GM12878 (cell line): ENCODE results near the gene SUGCT. TPM values are rescaled to one million over a fixed set of nuclear protein-coding genes. Genes with fewer than 3 reads are reported as not detected.

Source experiments
- ATAC-seq: fragments of 200-7000 bp; cut with Tn5 transposase; 3 replicates; pipeline ENCODE4 v1.9.1; 2020; ENCODE audit warnings: mild to moderate bottlenecking, moderate library complexity
- BruUV-seq: library from RNA; stranded (reverse); fragments of 400-500 nt; replicated peaks from 2 replicates; lab custom pipeline; 2021; lab: Mats Ljungman, UMichigan
- CTCF ChIA-PET: fragments of 300-600 bp; sonication (Branson Sonifier 250); formaldehyde crosslinking; extraction: SDS; loops from one replicate; lab custom pipeline; 2021; ENCODE audit warnings: inconsistent platforms; lab: Yijun Ruan, JAX
- POLR2A ChIA-PET: fragments of 350-600 bp; formaldehyde crosslinking; extraction: SDS; loops from one replicate; lab custom pipeline; 2021; ENCODE audit warnings: inconsistent platforms; lab: Charles Lee
- RAD21 ChIA-PET: fragments of 300-600 bp; sonication (Branson Sonifier 250); formaldehyde crosslinking; loops from one replicate; lab custom pipeline; 2023; ENCODE audit warnings: antibody characterized with exemption; ENCODE audit not compliant: unreplicated experiment; lab: Charles Lee
- SMC1A ChIA-PET: fragments of 300-600 bp; sonication (Branson Sonifier 250); formaldehyde crosslinking; loops from one replicate; lab custom pipeline; 2023; ENCODE audit not compliant: unreplicated experiment, uncharacterized antibody; lab: Charles Lee
- DNase-seq: peaks from one replicate; pipeline ENCODE4 v3.0.0-alpha.2; 2011; ENCODE audit warnings: low read depth, low spot score
- FAIRE-seq: peaks from 3 replicates; lab custom pipeline; 2011; peaks lifted over from hg19 to GRCh38; lab: Jason Lieb, UNC
- H2AFZ ChIP-seq: 2 replicates; pipeline ENCODE4 v1.6.0; 2011; ENCODE audit warnings: low read depth, low read length, control low read depth; ENCODE audit not compliant: control insufficient read depth
- H3K27ac ChIP-seq: 2 replicates; pipeline ENCODE4 v1.5.1; 2011; ENCODE audit warnings: control low read depth; ENCODE audit not compliant: control insufficient read depth, insufficient read depth
- H3K27me3 ChIP-seq, 2 experiments: replicated peaks in 1 of 2; 2 replicates each; pipeline versions ENCODE4 v1.6.0 to v1.6.1; 2011; ENCODE audit warnings: low read length in 1 of 2; ENCODE audit not compliant: control insufficient read depth in 2 of 2, insufficient read depth in 2 of 2
- H3K36me3 ChIP-seq, 2 experiments: 2 replicates each; pipeline ENCODE4 v1.5.1; 2011; ENCODE audit warnings: low read length in 1 of 2; ENCODE audit not compliant: control insufficient read depth in 2 of 2, insufficient read depth in 2 of 2
- H3K4me1 ChIP-seq: 2 replicates; pipeline ENCODE4 v1.6.1; 2011; ENCODE audit warnings: mild to moderate bottlenecking, low read length, moderate library complexity, mixed read lengths; ENCODE audit not compliant: control insufficient read depth, insufficient read depth
- H3K4me2 ChIP-seq: 2 replicates; pipeline ENCODE4 v1.6.0; 2011; ENCODE audit warnings: control low read depth; ENCODE audit not compliant: control insufficient read depth, insufficient read depth
- H3K4me3 ChIP-seq: fragments of 200-600 bp; sonication (generic); 2 replicates; pipeline ENCODE4 v1.5.1; 2016
- H3K79me2 ChIP-seq: 2 replicates; pipeline ENCODE4 v1.6.0; 2011; ENCODE audit warnings: low read length; ENCODE audit not compliant: control insufficient read depth, insufficient read depth
- H3K9ac ChIP-seq: 2 replicates; pipeline ENCODE4 v1.8.0; 2011; ENCODE audit warnings: low read length, control low read depth, mixed read lengths; ENCODE audit not compliant: control insufficient read depth, insufficient read depth
- H3K9me3 ChIP-seq: replicated peaks from 3 replicates; pipeline ENCODE4 v1.5.1; 2011; ENCODE audit warnings: mild to moderate bottlenecking, low read length; ENCODE audit not compliant: control insufficient read depth, insufficient read depth
- H4K20me1 ChIP-seq: 2 replicates; pipeline ENCODE4 v1.6.0; 2011; ENCODE audit not compliant: control insufficient read depth, insufficient read depth
- CEBPB ChIP-seq, 2 experiments: fragments of 150-350 bp in 1 of 2; IDR thresholded peaks; 2 replicates each; pipeline ENCODE4 v1.6.1; 2012 to 2014; ENCODE audit warnings: low read depth in 2 of 2, low read length in 2 of 2, borderline replicate concordance in 1 of 2, inconsistent platforms in 1 of 2
- CHD4 ChIP-seq: fragments of 200-600 bp; sonication (generic); IDR thresholded peaks from 2 replicates; pipeline ENCODE4 v1.6.1; 2016; ENCODE audit warnings: mild to moderate bottlenecking
- HCFC1 ChIP-seq: fragments of 150-350 bp; IDR thresholded peaks from 2 replicates; pipeline ENCODE4 v1.6.1; 2014; ENCODE audit warnings: low read length
- HDAC6 ChIP-seq: fragments of 200-600 bp; sonication (generic); IDR thresholded peaks from one replicate; pipeline ENCODE4 v1.8.0; 2017; ENCODE audit warnings: antibody characterized with exemption; ENCODE audit not compliant: unreplicated experiment
- MEF2A ChIP-seq: IDR thresholded peaks from 2 replicates; pipeline ENCODE4 v1.6.1; 2011; ENCODE audit warnings: low read depth, mild to moderate bottlenecking, low read length, moderate library complexity; ENCODE audit not compliant: insufficient read depth
- MEF2B ChIP-seq: fragments of 450-650 bp; IDR thresholded peaks from 2 replicates; pipeline ENCODE4 v1.6.1; 2018; ENCODE audit warnings: mild to moderate bottlenecking, moderate library complexity; ENCODE audit not compliant: partially characterized antibody, poor library complexity, severe bottlenecking
- MTA3 ChIP-seq: IDR thresholded peaks from 2 replicates; pipeline ENCODE4 v1.6.1; 2012; ENCODE audit warnings: low read length, inconsistent platforms, borderline replicate concordance
- MYC ChIP-seq: IDR thresholded peaks from 2 replicates; pipeline ENCODE4 v1.6.1; 2011; ENCODE audit warnings: mild to moderate bottlenecking, low read length, moderate library complexity, inconsistent platforms; ENCODE audit not compliant: insufficient read depth, insufficient replicate concordance, insufficient read length, severe bottlenecking
- NFIC ChIP-seq: IDR thresholded peaks from 2 replicates; pipeline ENCODE4 v1.6.1; 2012; ENCODE audit warnings: low read depth, mild to moderate bottlenecking, inconsistent platforms, low read length, moderate library complexity
- SMAD1 ChIP-seq: fragments of 450-650 bp; IDR thresholded peaks from 2 replicates; pipeline ENCODE4 v1.6.1; 2018; ENCODE audit warnings: mild to moderate bottlenecking, low read depth; ENCODE audit not compliant: partially characterized antibody
- SREBF1 ChIP-seq: IDR thresholded peaks from 2 replicates; pipeline ENCODE4 v1.6.1; 2012; ENCODE audit warnings: mild to moderate bottlenecking, low read length
- SRF ChIP-seq, 2 experiments: IDR thresholded peaks; 2 replicates each; pipeline ENCODE4 v1.6.1; 2011; ENCODE audit warnings: low read depth in 2 of 2, low read length in 2 of 2, mild to moderate bottlenecking in 1 of 2, moderate library complexity in 1 of 2
- TARDBP ChIP-seq: IDR thresholded peaks from 2 replicates; pipeline ENCODE4 v1.6.1; 2016; ENCODE audit warnings: borderline replicate concordance
- TCF3 ChIP-seq: IDR thresholded peaks from 2 replicates; pipeline ENCODE4 v1.6.1; 2012; ENCODE audit warnings: low read depth, mild to moderate bottlenecking, low read length, borderline replicate concordance; ENCODE audit not compliant: insufficient read depth
- YY1 ChIP-seq: IDR thresholded peaks from 2 replicates; pipeline ENCODE4 v1.6.1; 2011; ENCODE audit warnings: low read depth, mild to moderate bottlenecking, low read length
- WGBS: methylation state at CpG from one replicate; pipeline ENCODE4 v1.1.6; 2016; ENCODE audit warnings: low lambda C conversion rate; ENCODE audit not compliant: insufficient replicate concordance, insufficient coverage; ENCODE audit errors: missing lambda C conversion rate; 5-methylcytosine and 5-hydroxymethylcytosine counted together
- in situ Hi-C: fragments of 300-500 bp; cut with MboI; formaldehyde crosslinking; loops from 9 replicates; pipeline ENCODE4 v1.14.3; 2018; ENCODE audit warnings: mixed read lengths
- intact Hi-C: fragments of 100-400 bp; cut with micrococcal nuclease; formaldehyde crosslinking; loops from one replicate; pipeline ENCODE4 v1.14.2; 2022; ENCODE audit not compliant: unreplicated experiment
- polyA plus RNA-seq, 11 experiments: library from polyadenylated mRNA; depleted of rRNA in 4 of 11; unstranded in 6 of 11; stranded (reverse) in 5 of 11; fragments of >200 nt; fragmentation: Nextera tagmentation in 4 of 11; fragmentation: Illumina TruSeq in 1 of 11; extraction: Ambion mirVana in 4 of 11; extraction: Trizol in 1 of 11; gene quantifications; 1 replicate in 1 of 11; 2 replicates in 10 of 11; pipeline versions ENCODE4 v1.2.1 to v1.2.3, GENCODE V29; 2011 to 2016; ENCODE audit warnings: inconsistent platforms in 2 of 11, missing spikeins in 2 of 11, low read depth in 1 of 11
- total RNA-seq, 4 experiments: library from RNA; depleted of rRNA in 3 of 4; stranded (reverse); fragments of >200 nt in 3 of 4; fragmentation: Illumina TruSeq in 1 of 4; extraction: Trizol in 1 of 4; gene quantifications; 2 replicates each; pipeline versions ENCODE4 v1.2.1 to v1.2.3, GENCODE V29; 2013 to 2021
- TF ChIP-seq, protein P1 (sequence below), 3 experiments: IDR thresholded peaks in 2 of 3; conservative IDR thresholded peaks in 1 of 3; 2 replicates each; pipeline ENCODE4 v1.5.1; 2011; ENCODE audit warnings: low read depth in 3 of 3, low read length in 3 of 3, mild to moderate bottlenecking in 3 of 3, control low read depth in 2 of 3, moderate library complexity in 2 of 3, inconsistent platforms in 1 of 3, mixed read lengths in 1 of 3; ENCODE audit not compliant: control insufficient read depth in 2 of 3, insufficient read depth in 1 of 3; ENCODE audit errors: extremely low read depth in 1 of 3
- TF ChIP-seq, protein P2 (sequence below): IDR thresholded peaks from 2 replicates; pipeline ENCODE4 v1.6.1; 2012; ENCODE audit warnings: low read depth, low read length, improper control_type of control experiment

The SUGCT gene
- total and polyA plus RNA-seq, 10 of the 15 experiments (the other 5 are each of a cell fraction or from before 2014, with no cell fraction given) = 0.08 to 1.2 (median 0.67) TPM; not detected in 1

DNA sequence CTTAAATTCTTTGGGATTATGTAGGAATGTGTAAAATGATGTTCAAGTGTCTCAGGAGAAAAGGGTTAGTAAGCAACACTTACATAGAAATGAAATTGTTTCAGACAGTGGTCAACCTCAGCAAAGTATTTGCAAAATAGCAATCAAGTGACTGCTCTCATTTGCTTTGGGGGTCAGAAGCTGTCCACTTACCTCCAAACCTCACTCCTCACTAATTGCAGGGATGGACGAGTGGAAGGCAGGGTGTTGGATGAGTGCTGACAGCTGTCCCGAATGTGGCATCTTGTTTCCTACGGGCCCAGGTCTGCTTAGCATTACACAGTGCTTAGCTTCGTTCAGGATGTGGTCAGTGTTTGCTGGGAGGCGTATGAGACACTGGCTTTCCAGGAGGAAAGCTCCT, 437.0 kb downstream of the SUGCT start:
- Histone ChIP-seq H3K27ac (no peak overlapping the region), H3K9me3 (no peaks in the 10 kb centered on the region), H4K20me1 (no peaks in the 10 kb centered on the region), H3K9ac (no peak overlapping the region), H3K36me3 (no peaks in the 10 kb centered on the region), H3K27me3 (no peaks in the 10 kb centered on the region), H2AFZ (no peak overlapping the region), H3K79me2 (no peaks in the 10 kb centered on the region), H3K4me3 (no peak overlapping the region), H3K4me1 (no peaks in the 10 kb centered on the region), H3K4me2 (no peak overlapping the region)
- intact Hi-C loops (no loop called here), in situ Hi-C loops (no loop called here)
- TF ChIP-seq MEF2B (no peak), SRF (IDR thresholded peaks at IDR 0.05; ENCODE audit: low read depth in 2 of 2, low read length in 2 of 2) (no peak), SMAD1 (no peak), TCF3 (no peak), NFIC (no peak), MYC (no peak), HCFC1 (no peak), TARDBP (no peak), CHD4 (no peak), MTA3 (no peak), MEF2A (no peak), YY1 (no peak), HDAC6 (no peak), SREBF1 (no peak), CEBPB (IDR thresholded peaks at IDR 0.05; ENCODE audit: borderline replicate concordance in 1 of 2, low read depth in 2 of 2, low read length in 2 of 2) (no peak)
- TF ChIP-seq, protein P1, sequence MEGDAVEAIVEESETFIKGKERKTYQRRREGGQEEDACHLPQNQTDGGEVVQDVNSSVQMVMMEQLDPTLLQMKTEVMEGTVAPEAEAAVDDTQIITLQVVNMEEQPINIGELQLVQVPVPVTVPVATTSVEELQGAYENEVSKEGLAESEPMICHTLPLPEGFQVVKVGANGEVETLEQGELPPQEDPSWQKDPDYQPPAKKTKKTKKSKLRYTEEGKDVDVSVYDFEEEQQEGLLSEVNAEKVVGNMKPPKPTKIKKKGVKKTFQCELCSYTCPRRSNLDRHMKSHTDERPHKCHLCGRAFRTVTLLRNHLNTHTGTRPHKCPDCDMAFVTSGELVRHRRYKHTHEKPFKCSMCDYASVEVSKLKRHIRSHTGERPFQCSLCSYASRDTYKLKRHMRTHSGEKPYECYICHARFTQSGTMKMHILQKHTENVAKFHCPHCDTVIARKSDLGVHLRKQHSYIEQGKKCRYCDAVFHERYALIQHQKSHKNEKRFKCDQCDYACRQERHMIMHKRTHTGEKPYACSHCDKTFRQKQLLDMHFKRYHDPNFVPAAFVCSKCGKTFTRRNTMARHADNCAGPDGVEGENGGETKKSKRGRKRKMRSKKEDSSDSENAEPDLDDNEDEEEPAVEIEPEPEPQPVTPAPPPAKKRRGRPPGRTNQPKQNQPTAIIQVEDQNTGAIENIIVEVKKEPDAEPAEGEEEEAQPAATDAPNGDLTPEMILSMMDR (IDR thresholded peaks at IDR 0.05 in 2 of 3, conservative IDR thresholded peaks at IDR 0.05 in 1 of 3; ENCODE audit: control insufficient read depth in 2 of 3, extremely low read depth in 1 of 3, insufficient read depth in 1 of 3, low read depth in 3 of 3, low read length in 3 of 3) = no peak
- TF ChIP-seq, protein P2, sequence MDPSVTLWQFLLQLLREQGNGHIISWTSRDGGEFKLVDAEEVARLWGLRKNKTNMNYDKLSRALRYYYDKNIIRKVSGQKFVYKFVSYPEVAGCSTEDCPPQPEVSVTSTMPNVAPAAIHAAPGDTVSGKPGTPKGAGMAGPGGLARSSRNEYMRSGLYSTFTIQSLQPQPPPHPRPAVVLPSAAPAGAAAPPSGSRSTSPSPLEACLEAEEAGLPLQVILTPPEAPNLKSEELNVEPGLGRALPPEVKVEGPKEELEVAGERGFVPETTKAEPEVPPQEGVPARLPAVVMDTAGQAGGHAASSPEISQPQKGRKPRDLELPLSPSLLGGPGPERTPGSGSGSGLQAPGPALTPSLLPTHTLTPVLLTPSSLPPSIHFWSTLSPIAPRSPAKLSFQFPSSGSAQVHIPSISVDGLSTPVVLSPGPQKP = no peak
- POLR2A ChIA-PET = no interaction called here
- no peak for ATAC-seq
- BruUV-seq = no TSS peak
- FAIRE-seq = no peak
- 7% methylated on average over 5 of the region's 5 CpGs for WGBS
- CTCF ChIA-PET = no interaction called here
- DNase-seq = no peak
- RAD21 ChIA-PET = interaction anchor here (0.9 kb wide), 1 partner anchor 34 kb away, joined by 3 read pairs; no protein-coding TSS in a partner anchor
- SMC1A ChIA-PET = interaction anchor here (0.6 kb wide), 2 partner anchors 50 to 151 kb away, joined by 3 to 4 read pairs; no protein-coding TSS in a partner anchor
